Non-pigmented ciliary epithelial cell (primary cell): Measurements from ENCODE around the gene DHX16.
"Not testable (repeated sequence)": the region's sequence is repeated elsewhere in the genome, so short reads cannot be mapped to it uniquely, and the experiment has no call there.

Source experiments
- DNase-seq: peaks from one replicate; pipeline ENCODE4 v3.0.0-alpha.2; 2010; ENCODE audit warnings: low read depth

Gene DHX16

GRCh38 chr6:30672445-30673253 is at the start of gene DHX16:
Gene DHX16, minus strand, starts transcription at chr6:30673006. Its CDS starts 165 bp downstream, at chr6:30672841.
- peak; percentile 92 for DNase-seq

GRCh38 chr6:30722025-30722279 is 49.1 kb upstream of the DHX16 start:
- DNase-seq = not testable (repeated sequence)

- DNase-seq = no peak
Measured at GRCh38 chr6:30721198-30722024, 48.6 kb upstream of the DHX16 start.

GRCh38 chr6:30720738-30721197 is 48.0 kb upstream of the DHX16 start:
- DNase-seq = no peak

- DNase-seq = peak; percentile 95
Measured at GRCh38 chr6:30719791-30720737, 47.3 kb upstream of the DHX16 start, which contains the start of gene TUBB. Gene TUBB, plus strand, starts transcription at chr6:30720352. Its CDS starts 155 bp downstream, at chr6:30720507.

- no peak for DNase-seq
Measured at GRCh38 chr6:30719356-30719755, 46.5 kb upstream of the DHX16 start.

- DNase-seq = not testable (repeated sequence)
Measured at GRCh38 chr6:30717845-30718720, 45.3 kb upstream of the DHX16 start.

GRCh38 chr6:30717129-30717844 is 44.5 kb upstream of the DHX16 start, which contains the start of gene MDC1:
Gene MDC1, minus strand, starts transcription at chr6:30717281. Its CDS starts 2,106 bp downstream, at chr6:30715175.
- DNase-seq = peak; percentile 99

- DNase-seq = no peak
Measured at GRCh38 chr6:30716879-30717128, 44.0 kb upstream of the DHX16 start.

GRCh38 chr6:30714263-30714662 is 41.5 kb upstream of the DHX16 start:
- DNase-seq = no peak

GRCh38 chr6:30712441-30712945 is 39.7 kb upstream of the DHX16 start:
- no peak for DNase-seq

GRCh38 chr6:30711758-30712380 is 39.1 kb upstream of the DHX16 start:
- no peak for DNase-seq

- no peak for DNase-seq
Measured at GRCh38 chr6:30709101-30709868, 36.5 kb upstream of the DHX16 start.

GRCh38 chr6:30707281-30707850 is 34.6 kb upstream of the DHX16 start:
- DNase-seq = no peak

GRCh38 chr6:30705620-30706019 is 32.8 kb upstream of the DHX16 start:
- no peak for DNase-seq

GRCh38 chr6:30703821-30704220 is 31.0 kb upstream of the DHX16 start:
- no peak for DNase-seq

- no peak for DNase-seq
Measured at GRCh38 chr6:30703011-30703410, 30.2 kb upstream of the DHX16 start.

- no peak for DNase-seq
Measured at GRCh38 chr6:30700340-30700739, 27.5 kb upstream of the DHX16 start.

- no peak for DNase-seq
Measured at GRCh38 chr6:30696432-30696831, 23.6 kb upstream of the DHX16 start.
